GM12892 (cell line): ENCODE measurements around the gene EIF5AL1.

ENCODE experiments used
- POLR2A ChIP-seq: IDR thresholded peaks from 2 replicates; pipeline ENCODE4 v1.6.1; 2011; ENCODE audit warnings: low read depth, low read length, control low read depth
- POLR2AphosphoS5 ChIP-seq: IDR thresholded peaks from 2 replicates; pipeline ENCODE4 v1.6.1; 2011; ENCODE audit warnings: low read depth, low read length, control low read depth
- TAF1 ChIP-seq: IDR thresholded peaks from 2 replicates; pipeline ENCODE4 v1.6.1; 2011; ENCODE audit warnings: low read depth, mild to moderate bottlenecking, control low read depth, low read length, borderline replicate concordance

DNA sequence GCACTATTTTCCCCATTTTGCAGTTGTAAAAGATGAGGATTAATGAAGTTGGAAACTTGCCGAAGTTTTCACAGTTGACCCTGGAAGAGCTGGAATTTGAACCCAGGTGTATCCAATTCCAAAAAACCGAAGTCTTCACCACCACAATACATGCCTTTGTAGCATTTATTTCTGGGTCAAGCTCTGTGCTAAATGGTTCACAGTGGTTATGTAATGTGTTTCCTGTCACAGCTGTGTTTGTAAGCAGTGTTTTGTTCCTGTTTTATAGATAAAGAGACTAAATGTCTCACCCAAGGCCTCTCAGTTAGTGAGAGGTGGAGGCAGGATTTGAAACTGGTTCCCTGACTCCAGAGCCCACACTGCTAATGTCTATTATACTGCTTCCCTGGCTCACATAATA lies 30.3 kb downstream of the EIF5AL1 start:
- TF ChIP-seq POLR2A (no peak), POLR2AphosphoS5 (no peak), TAF1 (no peak)
